NCI-H69 (cell line): Measurements from ENCODE around the gene RIMOC1.
"Not testable (repeated sequence)": the region's sequence is repeated elsewhere in the genome, so short reads cannot be mapped to it uniquely, and the experiment has no call there.

Experiments used
- DNase-seq: peaks from one replicate; lab custom pipeline; 2025; lab: John Stamatoyannopoulos, UW

The RIMOC1 gene

DNA sequence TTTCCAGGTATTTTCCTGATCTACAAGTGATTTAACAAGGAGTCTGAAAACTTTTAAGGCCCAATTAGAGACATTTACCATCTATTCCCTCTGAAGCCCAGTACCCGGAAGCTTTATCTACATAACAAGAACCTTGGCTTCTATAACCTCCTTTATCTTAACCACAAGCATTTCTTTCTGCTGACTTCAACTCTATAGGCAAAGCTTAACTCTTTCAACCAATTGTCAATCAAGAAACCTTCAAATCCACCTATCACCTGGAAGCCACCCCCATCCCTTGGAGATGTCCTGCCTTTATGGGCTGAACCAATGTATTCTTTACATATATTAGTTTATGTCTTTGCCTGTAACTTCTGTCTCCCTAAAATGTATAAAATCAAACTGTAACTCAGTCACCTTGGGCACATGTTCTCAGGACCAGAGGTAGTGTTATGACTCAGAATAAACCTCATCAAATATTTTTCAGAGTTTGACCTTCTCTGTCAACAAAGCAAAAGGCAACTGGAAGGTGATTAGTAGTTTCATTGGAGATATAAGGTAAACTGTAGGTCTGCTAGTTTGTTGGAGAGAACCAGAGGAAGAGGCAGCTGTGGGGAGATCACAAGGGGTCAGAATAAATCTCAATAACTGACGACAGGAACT, 13.0 kb upstream of the RIMOC1 start:
- no peak for DNase-seq

DNA sequence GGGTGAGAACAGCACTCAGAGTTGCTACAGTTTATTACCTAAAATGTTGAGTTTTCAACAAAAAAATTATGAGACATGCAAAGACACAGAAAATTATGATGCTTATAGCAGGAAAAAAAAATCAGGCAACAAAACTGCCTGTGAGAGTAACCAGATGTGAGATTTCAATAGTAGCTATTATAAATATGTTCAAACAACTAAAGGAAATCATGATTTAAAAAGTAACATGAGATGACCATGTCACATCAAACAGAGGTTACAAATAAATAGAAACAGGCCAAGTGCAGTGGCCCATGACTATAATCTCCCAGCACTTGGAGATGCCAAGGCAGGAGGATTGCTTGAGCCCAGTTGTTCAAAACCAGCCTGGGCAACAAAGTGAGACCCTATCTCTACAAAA, 12.1 kb upstream of the RIMOC1 start:
- DNase-seq: no peak

DNA sequence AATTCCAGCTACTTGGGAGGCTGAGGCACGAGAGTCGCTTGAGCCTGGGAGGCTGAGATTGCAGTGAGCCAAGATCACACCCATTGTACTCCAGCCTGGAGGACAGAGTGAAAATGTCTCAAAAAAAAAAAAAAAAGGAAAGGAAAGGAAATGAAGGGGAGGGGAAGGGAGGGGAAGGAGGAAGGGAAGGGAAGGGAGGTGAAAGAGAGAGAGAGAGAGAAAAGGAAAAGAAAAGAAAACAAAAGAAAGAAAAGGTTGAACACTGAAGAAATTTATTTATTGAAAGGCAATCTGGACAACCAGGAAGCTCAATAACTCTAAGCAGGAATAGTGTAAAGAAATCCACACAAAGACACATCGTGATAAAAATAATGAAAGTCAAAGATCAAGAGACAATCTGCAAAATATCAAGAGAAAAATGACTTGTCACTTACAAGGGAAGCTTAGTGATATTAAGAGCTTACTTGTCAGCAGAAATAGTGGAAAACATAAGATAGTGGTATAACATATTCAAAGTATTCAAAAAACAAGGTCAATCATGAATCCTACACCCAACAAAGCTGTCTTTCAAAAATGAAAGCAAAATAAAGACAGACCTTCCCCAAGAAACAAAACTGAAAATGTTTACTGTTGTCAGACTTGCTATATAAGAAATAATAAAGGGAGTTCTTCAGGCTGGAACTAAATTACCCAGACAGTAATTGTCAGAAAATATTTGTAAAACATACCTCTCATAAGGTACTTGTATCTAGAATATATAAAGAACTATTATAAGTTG, 10.9 kb upstream of the RIMOC1 start:
- no peak for DNase-seq

DNA sequence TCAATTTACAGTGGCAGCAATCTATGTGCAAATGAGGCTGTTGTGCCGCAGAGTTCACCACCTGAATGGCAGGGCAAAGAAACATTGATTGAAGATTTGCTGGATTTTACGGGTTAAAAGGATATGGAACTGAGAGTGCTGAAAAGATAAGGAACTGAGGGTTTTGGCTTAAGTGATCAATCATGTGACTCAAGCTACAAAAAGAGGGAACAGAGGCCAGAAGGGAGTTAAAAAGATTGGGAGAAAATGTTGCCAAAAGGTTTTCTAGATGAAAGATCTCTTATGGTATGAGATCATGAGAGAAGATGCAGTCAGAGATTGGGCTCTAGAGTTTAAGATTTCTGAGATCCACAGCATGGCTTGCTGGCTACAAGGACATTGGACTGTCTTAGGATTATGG, 7.9 kb upstream of the RIMOC1 start:
- no peak for DNase-seq

DNA sequence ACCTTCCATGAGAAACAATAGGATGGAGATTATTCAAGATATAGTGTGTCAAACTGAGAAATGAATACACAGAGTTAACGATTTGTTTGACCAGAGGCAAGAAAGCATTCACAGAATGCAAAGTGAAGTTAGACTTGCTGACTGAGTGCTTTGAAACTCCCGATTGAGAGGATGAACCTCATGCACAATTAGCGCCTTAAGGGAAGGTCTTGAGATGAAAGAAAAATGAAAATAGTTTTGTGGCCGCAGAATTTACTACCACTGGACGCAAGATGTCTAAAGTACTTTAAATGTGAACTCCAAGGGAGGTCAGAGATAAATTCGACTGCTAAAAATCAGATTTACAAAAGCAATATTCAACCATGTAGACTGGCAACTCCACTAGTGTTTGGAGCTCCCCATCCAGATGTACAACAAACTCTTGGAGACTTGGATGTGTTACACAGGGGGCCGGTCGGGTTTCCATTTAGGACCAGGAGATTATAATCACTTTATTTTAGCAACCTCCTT, 707 bp upstream of the RIMOC1 start:
- DNase-seq: no peak

DNA sequence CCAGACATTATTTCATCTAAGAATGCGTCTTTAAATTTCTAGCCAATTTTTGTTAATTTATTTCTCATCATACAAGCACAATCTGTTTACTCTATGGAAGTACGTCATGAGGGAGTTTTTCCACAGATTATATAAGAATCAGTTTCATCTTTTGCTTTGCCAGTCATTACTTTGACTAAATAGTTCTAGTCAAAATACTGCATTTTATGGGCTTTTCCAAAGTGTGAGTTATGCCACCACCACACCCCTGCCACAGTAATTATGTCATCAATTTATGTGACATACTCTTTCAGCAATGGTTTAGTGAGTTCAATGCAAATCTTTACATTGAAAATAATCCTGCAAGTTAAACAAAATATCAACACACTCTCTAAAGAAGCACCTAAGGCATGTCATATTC, 2.0 kb downstream of the RIMOC1 start:
- DNase-seq: no peak

DNA sequence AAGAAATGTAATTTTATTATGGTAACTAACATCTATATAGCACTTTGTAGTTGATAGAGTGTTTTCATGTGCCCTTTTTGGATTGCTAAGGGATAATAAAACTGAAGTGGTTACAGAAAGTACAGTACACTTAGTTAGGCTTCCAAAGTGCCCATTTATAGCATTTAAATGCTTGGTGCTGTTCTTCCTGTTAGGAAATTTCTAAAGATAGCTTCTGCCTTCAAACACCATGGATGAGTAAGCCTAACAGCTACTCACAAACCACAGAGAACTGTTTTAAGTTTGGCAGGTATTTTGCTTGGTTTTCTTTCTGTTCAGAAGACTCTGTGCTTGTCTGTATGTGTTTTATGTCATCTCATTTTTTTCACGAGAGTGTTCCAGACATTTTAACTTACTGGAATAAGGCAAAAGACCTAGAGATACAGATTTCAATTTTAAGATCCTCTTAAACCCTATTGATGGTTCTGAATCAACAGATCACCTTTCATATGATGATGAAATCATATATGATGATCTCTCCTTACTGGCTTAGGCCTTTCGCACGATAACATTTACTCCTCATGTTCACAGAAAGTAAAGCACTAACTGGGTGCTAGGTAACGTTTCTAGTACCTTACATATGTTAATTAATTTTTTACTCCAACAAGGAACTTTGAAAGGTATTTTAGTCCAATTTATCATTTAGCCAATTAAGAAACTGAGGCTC, 4.4 kb downstream of the RIMOC1 start:
- no peak for DNase-seq

DNA sequence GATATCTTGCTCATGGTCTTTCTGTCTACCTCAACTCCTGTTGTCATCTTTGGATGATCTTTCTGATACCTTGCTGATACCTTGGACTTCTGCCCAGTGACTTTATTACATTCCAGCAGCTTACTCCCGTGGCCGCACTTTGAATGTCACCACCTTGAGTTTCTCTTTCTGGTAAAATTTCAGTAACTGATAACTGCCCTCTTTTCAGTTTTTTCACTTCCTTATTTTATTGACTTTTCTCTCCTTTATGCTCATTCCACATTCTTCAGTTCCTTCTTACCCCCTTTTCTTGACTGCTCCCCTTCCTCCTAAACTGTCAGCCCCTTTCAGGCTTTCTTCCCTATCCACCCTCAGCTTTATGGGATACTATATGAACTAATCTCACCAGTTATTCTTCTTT, 14.0 kb downstream of the RIMOC1 start:
- DNase-seq: no peak

DNA sequence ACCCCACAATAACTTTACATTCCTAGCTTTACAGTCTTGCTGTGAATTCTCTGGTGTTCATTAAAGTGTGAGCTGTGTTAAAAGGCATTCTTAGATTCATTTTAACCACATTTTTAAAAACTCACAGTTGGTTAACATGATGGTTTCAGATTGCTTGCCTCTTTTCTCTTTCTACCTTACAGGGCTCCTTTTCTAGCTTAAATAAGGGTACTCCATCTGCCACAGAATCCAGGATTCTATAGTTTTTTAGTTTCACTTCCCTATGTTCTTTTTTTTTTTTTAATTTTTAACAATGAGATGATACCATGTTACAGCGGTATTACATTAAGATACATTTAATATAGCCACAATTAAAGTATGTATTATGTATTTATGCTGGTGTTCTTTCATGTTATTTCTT, 17.0 kb downstream of the RIMOC1 start:
- no peak for DNase-seq

DNA sequence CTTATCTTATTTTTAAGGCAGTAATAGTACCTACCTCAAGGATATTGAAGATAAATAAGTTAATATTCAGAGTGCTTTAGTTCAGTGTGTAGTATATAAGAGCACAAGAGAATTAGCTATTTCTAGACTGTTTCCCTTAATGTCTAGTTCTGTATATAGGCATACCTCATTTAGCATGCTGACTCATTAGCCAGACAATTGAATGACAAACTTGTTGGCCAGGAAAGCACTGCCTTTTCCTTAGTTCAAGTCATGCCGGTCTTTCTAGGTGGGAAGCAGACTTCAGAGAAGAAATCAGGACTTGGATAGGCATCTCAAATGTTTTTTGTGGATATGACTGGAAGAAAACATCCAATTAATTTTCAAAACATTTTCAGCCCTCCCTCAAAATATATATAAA, 17.7 kb downstream of the RIMOC1 start:
- no peak for DNase-seq

DNA sequence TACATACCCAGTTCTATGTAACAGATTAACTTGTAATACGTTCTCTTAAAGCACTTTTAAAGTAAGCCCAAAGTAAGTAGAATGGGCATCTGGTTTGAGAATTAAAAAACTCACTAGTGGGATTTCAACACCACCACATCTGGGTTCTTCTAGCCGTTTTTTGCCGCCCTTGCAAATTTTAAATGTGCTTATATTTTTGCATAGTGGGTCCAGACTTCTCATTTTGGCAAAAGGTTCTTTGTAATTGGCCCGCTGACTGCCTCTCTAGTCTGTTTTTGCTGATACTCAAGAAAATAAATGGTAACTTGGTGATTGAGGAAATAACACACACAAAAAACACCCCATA, 20.4 kb downstream of the RIMOC1 start:
- DNase-seq: no peak

DNA sequence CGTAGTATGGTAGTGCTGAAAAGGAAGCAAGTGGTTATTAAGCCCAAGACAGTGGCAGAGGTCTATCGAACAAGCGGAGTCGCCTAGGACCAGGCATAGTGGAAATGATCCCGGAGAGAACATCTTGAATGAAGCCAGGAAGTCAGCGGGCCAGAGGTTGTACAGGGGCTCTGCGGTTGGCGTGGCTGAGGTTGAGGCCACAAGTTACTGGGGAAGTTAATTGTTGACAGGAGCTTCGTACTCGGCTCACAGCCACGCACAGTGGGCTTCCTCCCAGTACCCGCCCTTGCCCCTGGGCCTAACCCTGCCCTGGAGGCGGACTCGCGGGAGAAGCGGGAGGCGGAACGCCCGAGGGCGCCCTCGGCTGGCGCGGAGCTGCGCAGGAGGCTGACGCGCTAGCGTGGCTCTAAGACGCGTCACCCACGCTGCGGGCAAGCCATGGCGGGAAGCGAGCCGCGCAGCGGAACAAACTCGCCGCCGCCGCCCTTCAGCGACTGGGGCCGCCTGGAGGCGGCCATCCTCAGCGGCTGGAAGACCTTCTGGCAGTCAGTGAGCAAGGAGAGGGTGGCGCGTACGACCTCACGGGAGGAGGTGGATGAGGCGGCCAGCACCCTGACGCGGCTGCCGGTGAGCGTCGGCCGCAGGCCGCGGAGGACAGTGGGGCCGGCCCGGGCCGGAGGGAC, 20.9 kb downstream of the RIMOC1 start, which contains the start of gene FBXO4:
FBXO4 (plus strand) TSS at position 410 of the 683 bp plus-strand sequence; CDS start at position 439, 29 bp downstream.
- peak; percentile 91 for DNase-seq

DNA sequence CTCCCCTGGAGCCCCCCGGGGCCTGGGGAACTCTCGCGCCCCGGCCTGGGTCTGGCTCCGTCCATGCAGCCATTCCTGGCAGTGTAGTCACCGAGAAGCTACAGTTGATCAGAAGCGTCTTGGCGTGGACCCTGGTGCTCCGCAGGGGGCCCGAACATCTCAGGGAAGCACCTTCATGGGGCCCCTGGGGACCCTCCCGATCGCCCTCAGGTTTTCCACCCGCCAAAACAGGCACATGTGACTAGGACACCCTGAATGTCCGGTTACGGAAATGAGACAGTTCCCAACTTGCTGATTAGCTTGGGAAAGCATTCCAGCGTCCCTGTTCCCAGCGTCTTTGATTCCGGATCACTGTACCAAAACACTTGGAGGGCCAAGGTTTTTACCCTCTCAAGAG, 21.4 kb downstream of the RIMOC1 start:
- DNase-seq: peak; percentile 70

DNA sequence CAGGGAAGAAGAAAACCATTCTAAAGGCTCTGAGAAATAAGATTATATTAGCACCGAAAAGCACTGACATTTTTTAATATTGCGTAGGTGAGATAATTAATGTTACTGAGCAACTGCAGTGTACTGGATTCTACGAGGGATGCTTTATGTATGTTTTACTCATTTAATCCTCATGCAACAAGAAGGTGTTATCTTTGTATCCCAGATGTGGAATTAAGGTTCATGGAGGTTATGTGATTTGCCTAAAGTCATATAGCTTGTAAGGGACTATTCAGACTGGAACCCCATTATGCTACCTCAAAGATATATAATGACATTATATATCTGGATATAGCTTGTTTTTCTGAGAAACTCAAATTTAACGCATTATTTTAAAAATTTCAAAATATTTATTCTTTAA, 23.5 kb downstream of the RIMOC1 start:
- no peak for DNase-seq

DNA sequence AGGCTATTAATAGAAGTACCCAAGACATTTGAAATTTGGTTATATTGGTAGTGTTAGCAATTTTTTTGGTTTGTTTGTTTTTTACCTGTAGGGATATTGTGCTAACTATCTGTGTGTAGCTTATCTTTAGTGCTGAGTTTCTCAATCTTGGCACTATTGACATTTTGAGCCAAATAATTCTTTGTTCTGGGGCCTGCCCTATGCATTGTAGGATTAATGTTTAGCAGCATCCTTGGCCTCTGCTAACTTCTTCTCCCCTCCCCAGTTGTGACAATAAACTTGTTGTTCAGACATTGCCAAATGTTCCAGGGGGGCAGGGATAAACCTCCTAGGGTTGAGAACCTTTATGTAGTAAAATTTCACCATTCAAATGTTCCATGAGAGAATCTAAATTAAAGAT, 24.9 kb downstream of the RIMOC1 start:
- DNase-seq: no peak

DNA sequence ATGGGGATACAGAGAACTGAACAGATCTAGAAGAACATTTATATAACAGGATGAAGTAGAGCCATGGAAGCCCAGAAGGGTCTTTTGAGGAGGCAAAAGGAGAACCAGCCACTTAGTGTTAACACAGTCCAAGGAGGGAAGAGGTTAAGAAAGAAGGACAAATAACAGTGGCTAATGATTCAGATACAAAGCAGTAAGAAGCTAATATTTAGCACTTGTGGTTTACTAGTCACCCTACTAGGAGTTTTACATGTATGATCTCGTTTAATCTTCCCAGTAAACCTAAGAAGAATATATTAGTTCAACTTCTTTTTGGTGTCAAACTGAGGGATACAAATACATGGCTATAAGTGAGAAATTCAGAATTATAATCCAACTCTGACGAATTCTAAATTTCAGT, 28.6 kb downstream of the RIMOC1 start:
- DNase-seq: no peak

DNA sequence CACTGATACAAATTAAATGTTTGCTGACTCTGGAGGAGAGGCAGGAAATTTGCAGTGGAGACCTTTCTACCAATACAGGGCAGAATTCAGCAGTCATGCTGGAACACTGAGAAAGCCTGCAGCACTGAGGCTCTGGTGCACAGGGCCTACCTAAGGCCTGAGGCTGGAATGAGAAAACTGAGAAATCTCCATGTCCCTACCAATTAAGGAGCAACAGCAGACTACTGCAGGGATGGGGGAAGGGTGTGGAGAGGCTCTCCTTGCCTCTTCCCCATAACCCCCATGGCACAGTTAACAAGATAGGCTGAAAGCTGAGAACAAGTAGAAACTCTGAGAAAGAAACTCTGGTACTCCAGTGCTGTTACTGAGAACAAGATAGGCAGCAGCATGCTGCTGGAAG, 31.4 kb downstream of the RIMOC1 start:
- DNase-seq: no peak

DNA sequence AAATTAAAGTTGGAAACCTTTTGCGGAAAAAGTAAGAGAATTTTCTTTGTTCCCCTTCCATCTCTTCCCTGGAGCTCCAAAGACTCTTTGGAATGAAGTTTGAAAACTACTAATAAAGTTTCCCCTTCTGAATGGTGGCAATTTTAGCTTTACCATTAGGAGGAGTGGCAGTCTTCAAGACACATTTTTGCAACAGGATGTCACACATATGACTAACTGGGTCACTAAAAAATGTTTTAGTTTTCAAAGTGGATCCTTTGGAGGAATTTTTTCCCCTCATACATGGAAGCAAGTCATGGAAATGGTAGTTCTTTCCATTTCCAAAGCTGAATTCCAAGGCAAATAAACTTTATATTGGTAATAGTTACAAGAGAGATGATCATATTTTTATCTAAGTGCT, 36.5 kb downstream of the RIMOC1 start:
- DNase-seq: no peak

DNA sequence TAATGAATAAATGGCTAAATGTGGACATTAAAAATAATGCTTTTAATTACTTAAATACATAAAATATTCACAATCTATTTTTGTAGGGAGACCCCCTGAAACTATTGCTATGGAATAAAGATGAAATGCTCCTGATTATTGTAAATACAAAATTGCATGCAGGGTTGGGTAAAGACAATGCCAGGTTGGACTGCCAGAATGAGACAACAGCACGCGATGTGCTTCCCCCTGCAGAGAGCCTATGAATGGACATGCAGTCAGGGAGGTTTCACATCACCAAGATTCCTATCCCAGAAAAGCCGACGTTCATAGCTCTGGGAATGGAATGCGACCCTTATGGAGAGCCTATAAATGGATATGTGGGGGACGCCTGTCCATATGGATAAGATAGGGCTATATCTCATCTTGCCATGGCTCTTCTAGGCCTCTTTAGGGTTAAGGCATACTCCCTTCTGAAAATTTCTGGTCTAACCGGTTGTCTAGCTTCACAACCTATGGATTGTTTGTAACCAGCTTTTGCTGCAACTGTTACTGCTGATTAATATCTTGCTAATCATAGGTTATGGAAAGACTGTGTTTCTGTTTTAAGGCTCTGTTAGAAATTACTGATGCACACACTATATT, 41.3 kb downstream of the RIMOC1 start:
- DNase-seq: not testable (repeated sequence)

DNA sequence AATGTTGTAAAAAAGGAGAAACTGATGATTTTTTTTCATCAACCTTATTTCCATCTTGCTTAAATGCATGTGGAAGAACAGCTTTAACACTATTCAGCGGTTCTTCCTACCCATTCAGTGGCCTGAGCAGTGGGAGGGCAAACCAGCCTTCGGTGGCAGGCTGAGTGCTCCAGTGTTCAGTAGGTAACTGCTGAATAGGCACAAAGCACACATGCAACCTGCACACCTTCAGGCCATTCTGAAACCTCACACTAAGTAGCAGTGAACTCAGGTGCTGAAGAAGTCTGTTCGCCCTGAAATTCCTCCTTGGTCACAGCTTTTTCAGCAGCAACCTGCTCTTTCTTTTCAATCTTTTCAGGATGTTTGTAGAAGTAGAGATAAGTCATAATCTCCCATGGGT, 47.1 kb downstream of the RIMOC1 start:
- DNase-seq: no peak
